IMR-90 (cell line): ENCODE results near the gene FXN. TPM values are rescaled to one million over a fixed set of nuclear protein-coding genes. Genes with fewer than 3 reads are reported as not detected.
A peak's percentile ranks its signal among the peaks of the same experiment; 100 is the strongest.

Source experiments
- ATAC-seq: fragments of 200-7000 bp; cut with Tn5 transposase; 2 replicates; pipeline ENCODE4 v1.9.1; 2020; ENCODE audit warnings: low read depth, mild to moderate bottlenecking, moderate library complexity
- BruUV-seq: library from RNA; stranded (reverse); fragments of 400-500 nt; replicated peaks from 2 replicates; lab custom pipeline; 2021; lab: Mats Ljungman, UMichigan
- CTCF ChIA-PET: fragments of 300-600 bp; formaldehyde crosslinking; extraction: SDS; loops from one replicate; lab custom pipeline; 2021; ENCODE audit warnings: antibody characterized with exemption; lab: Yijun Ruan, JAX
- POLR2A ChIA-PET: fragments of 300-600 bp; sonication (Branson Sonifier 250); formaldehyde crosslinking; loops from one replicate; lab custom pipeline; 2022; ENCODE audit warnings: antibody characterized with exemption; ENCODE audit not compliant: unreplicated experiment; lab: Charles Lee
- DNase-seq: peaks from one replicate; pipeline ENCODE4 v3.0.0; 2013
- H2AFZ ChIP-seq: replicated peaks from 2 replicates; pipeline ENCODE3; 2013; ENCODE audit warnings: low read length, mild to moderate bottlenecking; ENCODE audit not compliant: poor library complexity
- H2AK5ac ChIP-seq: 2 replicates; pipeline ENCODE4 v1.6.1; 2013; ENCODE audit warnings: low read depth, low read length, inconsistent platforms
- H2AK9ac ChIP-seq: replicated peaks from 2 replicates; pipeline ENCODE3; 2013; ENCODE audit warnings: mild to moderate bottlenecking, low read depth, low read length, moderate library complexity; ENCODE audit not compliant: poor library complexity
- H2BK120ac ChIP-seq: 2 replicates; pipeline ENCODE4 v1.6.1; 2013; ENCODE audit warnings: low read depth, low read length, inconsistent platforms
- H2BK15ac ChIP-seq: 3 replicates; pipeline ENCODE4 v1.6.1; 2013; ENCODE audit warnings: low read depth, low read length, inconsistent platforms
- H2BK20ac ChIP-seq: 2 replicates; pipeline ENCODE4 v1.6.1; 2013; ENCODE audit warnings: low read depth, mild to moderate bottlenecking, inconsistent platforms, low read length, moderate library complexity
- H2BK5ac ChIP-seq: 2 replicates; pipeline ENCODE4 v1.6.1; 2013; ENCODE audit warnings: mild to moderate bottlenecking, low read depth, low read length, inconsistent platforms; ENCODE audit not compliant: poor library complexity, severe bottlenecking
- H3K14ac ChIP-seq: replicated peaks from 2 replicates; pipeline ENCODE4 v1.6.1; 2013; ENCODE audit warnings: low read depth, low read length, inconsistent platforms
- H3K18ac ChIP-seq: 2 replicates; pipeline ENCODE4 v1.6.1; 2013; ENCODE audit warnings: low read depth, low read length, control low read depth
- H3K23ac ChIP-seq: 2 replicates; pipeline ENCODE4 v1.6.1; 2013; ENCODE audit warnings: low read depth, low read length, inconsistent platforms
- H3K27ac ChIP-seq: 2 replicates; pipeline ENCODE4 v1.5.1; 2013; ENCODE audit warnings: mild to moderate bottlenecking, control low read depth, low read length; ENCODE audit not compliant: insufficient read depth
- H3K27me3 ChIP-seq: 2 replicates; pipeline ENCODE4 v1.6.1; 2013; ENCODE audit warnings: low read length; ENCODE audit not compliant: control insufficient read depth, insufficient read depth
- H3K36me3 ChIP-seq: 2 replicates; pipeline ENCODE4 v1.6.1; 2013; ENCODE audit warnings: low read length, mixed read lengths; ENCODE audit not compliant: control insufficient read depth, insufficient read depth
- H3K4ac ChIP-seq: 2 replicates; pipeline ENCODE4 v1.6.1; 2013; ENCODE audit warnings: low read depth, low read length, inconsistent platforms
- H3K4me1 ChIP-seq: 2 replicates; pipeline ENCODE4 v1.6.1; 2013; ENCODE audit warnings: low read length, mixed read lengths; ENCODE audit not compliant: control insufficient read depth, insufficient read depth
- H3K4me2 ChIP-seq: 2 replicates; pipeline ENCODE4 v1.6.1; 2013; ENCODE audit warnings: low read depth, mild to moderate bottlenecking, control low read depth, low read length, moderate library complexity
- H3K4me3 ChIP-seq: 2 replicates; pipeline ENCODE4 v1.5.1; 2013; ENCODE audit warnings: low read depth, mild to moderate bottlenecking, control low read depth, low read length, moderate library complexity; ENCODE audit not compliant: insufficient read depth
- H3K56ac ChIP-seq: 2 replicates; pipeline ENCODE4 v1.6.1; 2013; ENCODE audit warnings: low read length, inconsistent platforms; ENCODE audit not compliant: insufficient read depth; ENCODE audit errors: extremely low read depth
- H3K79me1 ChIP-seq, 2 experiments: 2 replicates each; pipeline ENCODE4 v1.6.1; 2013; ENCODE audit warnings: low read length in 2 of 2, inconsistent platforms in 1 of 2, low read depth in 1 of 2
- H3K9ac ChIP-seq: 2 replicates; pipeline ENCODE4 v1.6.1; 2013; ENCODE audit warnings: low read depth, low read length, control low read depth
- H3K9me1 ChIP-seq: 2 replicates; pipeline ENCODE4 v1.6.1; 2013; ENCODE audit warnings: low read length, inconsistent platforms; ENCODE audit not compliant: insufficient read depth
- H3K9me3 ChIP-seq: 2 replicates; pipeline ENCODE4 v1.6.1; 2013; ENCODE audit warnings: low read length; ENCODE audit not compliant: control insufficient read depth, insufficient read depth
- H4K20me1 ChIP-seq: 2 replicates; pipeline ENCODE4 v1.6.1; 2013; ENCODE audit warnings: low read length, inconsistent platforms; ENCODE audit not compliant: insufficient read depth
- H4K5ac ChIP-seq: 2 replicates; pipeline ENCODE4 v1.6.1; 2013; ENCODE audit warnings: mild to moderate bottlenecking, low read depth, low read length, control low read depth
- H4K8ac ChIP-seq, 2 experiments: 2 replicates each; pipeline ENCODE4 v1.6.1; 2013; ENCODE audit warnings: low read depth in 2 of 2, low read length in 2 of 2, control low read depth in 1 of 2, inconsistent platforms in 1 of 2
- H4K91ac ChIP-seq: 2 replicates; pipeline ENCODE4 v1.6.1; 2013; ENCODE audit warnings: low read depth, low read length, inconsistent platforms; ENCODE audit not compliant: insufficient read depth
- BHLHE40 ChIP-seq: fragments of 150-350 bp; IDR thresholded peaks from 2 replicates; pipeline ENCODE4 v1.6.1; 2016; ENCODE audit warnings: mild to moderate bottlenecking, low read depth, low read length
- CTCF ChIP-seq: conservative IDR thresholded peaks from 2 replicates; pipeline ENCODE4 v1.5.1; 2012; ENCODE audit warnings: mild to moderate bottlenecking, low read depth, low read length, improper control_type of control experiment
- MAFK ChIP-seq: IDR thresholded peaks from 2 replicates; pipeline ENCODE4 v1.6.1; 2012; ENCODE audit warnings: low read depth, low read length, improper control_type of control experiment
- POLR2A ChIP-seq: IDR thresholded peaks from 2 replicates; pipeline ENCODE4 v1.6.1; 2012; ENCODE audit warnings: mild to moderate bottlenecking, low read depth, low read length
- RAD21 ChIP-seq: IDR thresholded peaks from 2 replicates; pipeline ENCODE4 v1.6.1; 2012; ENCODE audit warnings: low read length, improper control_type of control experiment
- SMC3 ChIP-seq: fragments of 150-350 bp; IDR thresholded peaks from 2 replicates; pipeline ENCODE4 v1.6.1; 2016; ENCODE audit warnings: low read depth, mild to moderate bottlenecking, antibody characterized with exemption, low read length, moderate library complexity
- USF2 ChIP-seq: fragments of 150-350 bp; IDR thresholded peaks from 2 replicates; pipeline ENCODE4 v1.6.1; 2017; ENCODE audit warnings: mild to moderate bottlenecking, antibody characterized with exemption, low read length, low read depth
- WGBS, 2 experiments: methylation state at CpG; one replicate each; pipeline versions ENCODE4 v1.1.5 to v1.1.7; 2013; ENCODE audit warnings: missing lambda C conversion rate in 2 of 2; ENCODE audit not compliant: insufficient read length in 1 of 2; ENCODE audit errors: extremely low coverage in 2 of 2; 5-methylcytosine and 5-hydroxymethylcytosine counted together
- dilution Hi-C: fragments of 300-500 bp; cut with HindIII; formaldehyde crosslinking; loops from one replicate; pipeline ENCODE4 v1.14.3; 2018; ENCODE audit warnings: low sequenced_read_pairs; ENCODE audit not compliant: unreplicated experiment
- in situ Hi-C: fragments of 300-500 bp; cut with MboI; formaldehyde crosslinking; loops from 3 replicates; pipeline ENCODE4 v1.14.3; 2019; ENCODE audit warnings: low sequenced_read_pairs, inconsistent platforms, mixed read lengths
- intact Hi-C: fragments of 100-400 bp; cut with micrococcal nuclease; formaldehyde crosslinking; loops from 2 replicates; pipeline ENCODE4 v1.10.0; 2022
- polyA plus RNA-seq, 3 experiments: library from polyadenylated mRNA; depleted of rRNA; stranded (reverse); fragments of >200 nt; gene quantifications; 2 replicates each; pipeline ENCODE4 v1.2.3, GENCODE V29; 2012; ENCODE audit warnings: low replicate concordance in 1 of 3
- total RNA-seq: library from RNA; depleted of rRNA; stranded (reverse); fragments of >200 nt; gene quantifications from 2 replicates; pipeline ENCODE4 v1.2.3, GENCODE V29; 2012

The FXN gene
- total and polyA plus RNA-seq, 2 of the 4 experiments (the other 2 are of a cell fraction): 3.9 to 18.1 TPM

GRCh38 chr9:69149321-69149807 lies 113.8 kb downstream of the FXN start:
- 0% methylated on average over 1 of the region's 7 CpGs; no CpG with 5 or more reads in 1 of the 2 experiments for WGBS, 2 experiments
- H3K56ac ChIP-seq: no peak overlapping the region; the same call in 1 of the 2 replicates
- ChIA-PET CTCF (interaction anchor here (1.3 to 1.4 kb wide), 3 partner anchors 9 to 74 kb away, joined by 4 to 7 read pairs (median 5); no protein-coding TSS in a partner anchor), POLR2A (interaction anchor here (0.6 kb wide), 1 partner anchor 24 kb away, joined by 8 read pairs; no protein-coding TSS in a partner anchor)
- dilution Hi-C loops: no loop called here
- H2AK5ac ChIP-seq: no peak overlapping the region
- H3K27me3 ChIP-seq: no peaks in the 10 kb centered on the region
- peaks cover 0 to 24% of the 10 kb centered on the region in 2 experiments; a peak in 2 of 4 replicates for H3K79me1 ChIP-seq
- H2BK20ac ChIP-seq: no peak overlapping the region
- no peak overlapping the region for H3K18ac ChIP-seq
- intact Hi-C loops: loop anchor here (1.0 kb wide), 2 partner anchors 27 to 95 kb away; no protein-coding TSS in a partner anchor
- peak overlapping the region; percentile 54; the same call in 1 of the 2 replicates for H2BK120ac ChIP-seq
- H2BK15ac ChIP-seq: no peak overlapping the region
- in situ Hi-C loops: no loop called here
- 0 out of 2 replicates have a peak overlapping the region, but pooled peaks have one; percentile 4 for H3K4ac ChIP-seq
- H2BK5ac ChIP-seq: peak overlapping the region; percentile 2
- no TSS peak for BruUV-seq
- no peak overlapping the region for H3K9ac ChIP-seq
- no peak for TF ChIP-seq BHLHE40
- peak; percentile 72 for TF ChIP-seq RAD21
- no peak for TF ChIP-seq USF2
- TF ChIP-seq MAFK: no peak
- peak; percentile 70 for TF ChIP-seq SMC3
- TF ChIP-seq CTCF: peak; percentile 60
- TF ChIP-seq POLR2A: no peak
- peak overlapping the region; percentile 10; the same call in 1 of the 2 replicates for H3K4me2 ChIP-seq
- H3K14ac ChIP-seq: peak overlapping the region; percentile 29
- H4K8ac ChIP-seq: no peak overlapping the region; a peak in 1 of 4 replicates
- H3K27ac ChIP-seq: no peak overlapping the region; the same call in 1 of the 2 replicates
- H2AK9ac ChIP-seq: no peak overlapping the region
- H4K5ac ChIP-seq: no peak overlapping the region
- H3K9me1 ChIP-seq: no peaks in the 10 kb centered on the region
- H3K36me3 ChIP-seq: no peaks in the 10 kb centered on the region
- ATAC-seq: peak; percentile 95
- H4K20me1 ChIP-seq: no peaks in the 10 kb centered on the region
- peak overlapping the region; percentile 0; the same call in 1 of the 2 replicates for H4K91ac ChIP-seq
- H2AFZ ChIP-seq: peak overlapping the region; percentile 33
- DNase-seq: peak; percentile 87
- H3K23ac ChIP-seq: peak overlapping the region; percentile 10; the same call in 1 of the 2 replicates
- H3K4me1 ChIP-seq: no peaks in the 10 kb centered on the region
- no peaks in the 10 kb centered on the region for H3K9me3 ChIP-seq
- H3K4me3 ChIP-seq: peak overlapping the region; percentile 1; the same call in 1 of the 2 replicates
